K562 (cell line): ENCODE results near the gene TRIOBP. TPM values are rescaled to one million over a fixed set of nuclear protein-coding genes. Genes with fewer than 3 reads are reported as not detected.

ENCODE experiments used
- ATAC-seq: fragments of 200-7000 bp; cut with Tn5 transposase; 3 replicates; pipeline ENCODE4 v1.9.1; 2020; ENCODE audit warnings: moderate library complexity
- BruUV-seq: library from RNA; stranded (reverse); fragments of 400-500 nt; replicated peaks from 2 replicates; lab custom pipeline; 2021; lab: Mats Ljungman, UMichigan
- CTCF ChIA-PET: fragments of 300-600 bp; formaldehyde crosslinking; extraction: SDS; loops from one replicate; lab custom pipeline; 2021; ENCODE audit warnings: low intra/inter-chr PET ratio; lab: Yijun Ruan, JAX
- POLR2A ChIA-PET: fragments of 300-600, 350-650 bp; sonication (Branson Sonifier 250); formaldehyde crosslinking; extraction: SDS; loops from one replicate; lab custom pipeline; 2021; ENCODE audit warnings: antibody characterized with exemption, inconsistent platforms; lab: Yijun Ruan, JAX
- DNase-seq, 4 experiments: peaks; one replicate each; pipeline versions ENCODE4 v3.0.0 to v3.0.0-alpha.2; 2011 to 2018; ENCODE audit warnings: low spot score in 3 of 4, mixed read lengths in 3 of 4; ENCODE audit errors: extremely low read depth in 1 of 4
- FAIRE-seq: peaks from 2 replicates; lab custom pipeline; 2011; peaks lifted over from hg19 to GRCh38; lab: Jason Lieb, UNC
- H2AFZ ChIP-seq: 2 replicates; pipeline ENCODE4 v1.6.0; 2011; ENCODE audit warnings: low read depth, low read length, control low read depth, inconsistent platforms
- H3K27ac ChIP-seq: fragments of 200-600 bp; 3 replicates; pipeline ENCODE4 v1.8.0; 2011; ENCODE audit warnings: low read depth, mild to moderate bottlenecking, control low read depth, inconsistent platforms, low read length, moderate library complexity, mixed read lengths; ENCODE audit errors: extremely low read depth
- H3K27me3 ChIP-seq, 2 experiments: fragments of 300-600 bp in 1 of 2; 2 replicates in 1 of 2; 3 replicates in 1 of 2; pipeline versions ENCODE4 v1.6.0 to v1.8.0; 2011; ENCODE audit warnings: inconsistent platforms in 2 of 2, low read length in 2 of 2, mild to moderate bottlenecking in 1 of 2, mixed read lengths in 1 of 2, moderate library complexity in 1 of 2; ENCODE audit not compliant: control insufficient read depth in 2 of 2, insufficient read depth in 2 of 2
- H3K36me3 ChIP-seq: fragments of 300-600 bp; 3 replicates; pipeline ENCODE4 v1.8.0; 2011; ENCODE audit warnings: mild to moderate bottlenecking, low read length, inconsistent platforms; ENCODE audit not compliant: control insufficient read depth, insufficient read depth
- H3K4me1 ChIP-seq, 2 experiments: fragments of 200-600 bp in 1 of 2; replicated peaks in 1 of 2; 2 replicates in 1 of 2; 3 replicates in 1 of 2; pipeline versions ENCODE4 v1.5.1 to v1.8.0; 2011; ENCODE audit warnings: inconsistent platforms in 2 of 2, low read length in 2 of 2, mild to moderate bottlenecking in 1 of 2, mixed read lengths in 1 of 2, moderate library complexity in 1 of 2; ENCODE audit not compliant: control insufficient read depth in 2 of 2, insufficient read depth in 2 of 2
- H3K4me2 ChIP-seq: 2 replicates; pipeline ENCODE4 v1.6.1; 2011; ENCODE audit warnings: low read length, control low read depth, inconsistent platforms, mixed read lengths; ENCODE audit not compliant: insufficient read depth
- H3K4me3 ChIP-seq: fragments of 200-600 bp; sonication (generic), shearing (Covaris generic); 2 replicates; pipeline ENCODE4 v1.5.1; 2016; ENCODE audit warnings: control low read depth, inconsistent platforms
- H3K79me2 ChIP-seq: fragments of 200-600 bp; 3 replicates; pipeline ENCODE4 v1.8.0; 2011; ENCODE audit warnings: low read length, inconsistent platforms; ENCODE audit not compliant: control insufficient read depth, insufficient read depth
- H3K9ac ChIP-seq, 2 experiments: 2 replicates each; pipeline versions ENCODE4 v1.6.0 to v1.6.1; 2011; ENCODE audit warnings: low read depth in 2 of 2, low read length in 2 of 2, control low read depth in 1 of 2, inconsistent platforms in 1 of 2, mild to moderate bottlenecking in 1 of 2, mixed read lengths in 1 of 2; ENCODE audit not compliant: insufficient read depth in 1 of 2
- H3K9me1 ChIP-seq: one replicate; pipeline ENCODE4 v1.6.0; 2011; ENCODE audit warnings: inconsistent platforms, mild to moderate bottlenecking, low read length, moderate library complexity; ENCODE audit not compliant: control insufficient read depth, insufficient read depth
- H3K9me3 ChIP-seq: replicated peaks from 2 replicates; pipeline ENCODE4 v1.5.1; 2011; ENCODE audit warnings: low read depth, low read length, inconsistent platforms; ENCODE audit not compliant: control insufficient read depth, insufficient read depth
- H4K20me1 ChIP-seq: replicated peaks from 2 replicates; pipeline ENCODE4 v1.6.1; 2011; ENCODE audit warnings: low read length, inconsistent platforms, mixed read lengths; ENCODE audit not compliant: control insufficient read depth, insufficient read depth
- BCOR ChIP-seq: fragments of 450-650 bp; IDR thresholded peaks from 2 replicates; pipeline ENCODE4 v1.6.1; 2016
- DACH1 ChIP-seq: fragments of 450-650 bp; IDR thresholded peaks from 2 replicates; pipeline ENCODE4 v1.6.1; 2018; ENCODE audit not compliant: partially characterized antibody
- GABPA ChIP-seq: fragments of 200-800 bp; sonication (Bioruptor generic); conservative IDR thresholded peaks from 2 replicates; pipeline ENCODE4 v1.6.1; 2016; ENCODE audit warnings: low read depth, missing genetic modification characterization, missing compliant biosample characterization
- HNRNPH1 ChIP-seq: fragments of 200-400 bp; formaldehyde crosslinking; optimal IDR thresholded peaks from 2 replicates; pipeline ENCODE3; 2017; ENCODE audit warnings: low read depth, mild to moderate bottlenecking, low read length, moderate library complexity
- IFI16 ChIP-seq: fragments of 250-450 bp; sonication (Bioruptor Pico); IDR thresholded peaks from 2 replicates; pipeline ENCODE4 v2.1.2; 2022; ENCODE audit warnings: mild to moderate bottlenecking, inconsistent platforms
- KDM1A ChIP-seq, 2 experiments: fragments of 450-650 bp; IDR thresholded peaks; 2 replicates each; pipeline ENCODE4 v1.6.1; 2016; ENCODE audit warnings: mild to moderate bottlenecking in 2 of 2
- MAFG ChIP-seq: fragments of 450-650 bp; conservative IDR thresholded peaks from 2 replicates; pipeline ENCODE4 v1.6.1; 2016; ENCODE audit warnings: missing genetic modification characterization, missing compliant biosample characterization
- MAX ChIP-seq: sonication (generic); formaldehyde crosslinking; IDR thresholded peaks from 2 replicates; pipeline ENCODE4 v1.9.0; 2022; ENCODE audit warnings: mild to moderate bottlenecking, missing genetic modification reagents
- MTF1 ChIP-seq: fragments of 250-450 bp; sonication (Bioruptor Pico); IDR thresholded peaks from 2 replicates; pipeline ENCODE4 v1.9.0; 2021; ENCODE audit warnings: moderate library complexity, mild to moderate bottlenecking, inconsistent platforms, borderline replicate concordance
- PHF20 ChIP-seq: fragments of 450-650 bp; IDR thresholded peaks from 2 replicates; pipeline ENCODE4 v1.6.1; 2018; ENCODE audit not compliant: partially characterized antibody
- POLR2A ChIP-seq: fragments of 450-650 bp; conservative IDR thresholded peaks from 2 replicates; pipeline ENCODE4 v1.6.1; 2016
- POLR2G ChIP-seq: fragments of 200-400 bp; formaldehyde crosslinking; IDR thresholded peaks from 2 replicates; pipeline ENCODE4 v1.6.1; 2017; ENCODE audit warnings: low read depth, mild to moderate bottlenecking, antibody characterized with exemption, low read length, moderate library complexity
- RBM25 ChIP-seq: fragments of 200-400 bp; formaldehyde crosslinking; IDR thresholded peaks from 2 replicates; pipeline ENCODE4 v1.6.1; 2018; ENCODE audit warnings: low read length, low read depth, moderate library complexity; ENCODE audit not compliant: severe bottlenecking
- SAFB2 ChIP-seq: fragments of 200-400 bp; formaldehyde crosslinking; IDR thresholded peaks from 2 replicates; pipeline ENCODE4 v1.6.1; 2018; ENCODE audit warnings: borderline replicate concordance, low read length, low read depth, moderate library complexity; ENCODE audit not compliant: severe bottlenecking
- STAT5A ChIP-seq: IDR thresholded peaks from 2 replicates; pipeline ENCODE4 v1.6.1; 2012; ENCODE audit warnings: low read length, inconsistent platforms, borderline replicate concordance
- TARDBP ChIP-seq: fragments of 450-650 bp; IDR thresholded peaks from 2 replicates; pipeline ENCODE4 v1.6.1; 2016
- ZFP36 ChIP-seq: fragments of 150-350 bp; IDR thresholded peaks from 2 replicates; pipeline ENCODE4 v1.6.1; 2018; ENCODE audit warnings: low read length, low read depth; ENCODE audit not compliant: partially characterized antibody
- ZFP91 ChIP-seq: sonication (generic); formaldehyde crosslinking; IDR thresholded peaks from 2 replicates; pipeline ENCODE4 v1.8.0; 2022; ENCODE audit warnings: mild to moderate bottlenecking, missing genetic modification reagents
- ZNF197 ChIP-seq: fragments of 200-800 bp; sonication (Bioruptor generic); IDR thresholded peaks from 2 replicates; pipeline ENCODE4 v1.6.1; 2016; ENCODE audit warnings: low read depth, missing genetic modification characterization, missing compliant biosample characterization
- ZNF311 ChIP-seq: fragments of 250-450 bp; sonication (Bioruptor Pico); IDR thresholded peaks from 2 replicates; pipeline ENCODE4 v1.4.0; 2020; ENCODE audit warnings: mild to moderate bottlenecking, moderate library complexity
- ZNF655 ChIP-seq: fragments of 250-450 bp; sonication (Bioruptor Pico); IDR thresholded peaks from 2 replicates; pipeline ENCODE4 v1.5.0; 2021
- WGBS: fragments of 100-300 bp; shearing (Covaris generic); methylation state at CpG from one replicate; pipeline ENCODE4 v1.1.6; 2016; ENCODE audit warnings: low coverage, mixed read lengths; ENCODE audit not compliant: insufficient coverage; ENCODE audit errors: missing lambda C conversion rate; 5-methylcytosine and 5-hydroxymethylcytosine counted together
- in situ Hi-C: fragments of 300-500 bp; cut with MboI; formaldehyde crosslinking; loops from 4 replicates; pipeline ENCODE4 v1.15.0; 2018; ENCODE audit warnings: inconsistent platforms, mixed read lengths
- intact Hi-C: fragments of 100-400 bp; cut with micrococcal nuclease; formaldehyde crosslinking; loops from 2 replicates; pipeline ENCODE4 v1.14.2; 2022
- polyA plus RNA-seq, 8 experiments: library from polyadenylated mRNA; depleted of rRNA in 4 of 8; stranded (reverse) in 5 of 8; unstranded in 3 of 8; fragments of >200 nt; fragmentation: Nextera tagmentation in 2 of 8; fragmentation: Illumina TruSeq in 1 of 8; extraction: Ambion mirVana in 2 of 8; extraction: Trizol in 1 of 8; gene quantifications; 2 replicates each; pipeline versions ENCODE4 v1.2.1 to v1.2.3, GENCODE V29; 2011 to 2014; ENCODE audit warnings: inconsistent platforms in 1 of 8, missing spikeins in 1 of 8
- total RNA-seq, 7 experiments: library from RNA; depleted of rRNA in 6 of 7; stranded (reverse); fragments of >200 nt in 6 of 7; fragmentation: Illumina TruSeq in 2 of 7; extraction: Trizol in 2 of 7; gene quantifications; 2 replicates each; pipeline versions ENCODE4 v1.2.1 to v1.2.3, GENCODE V29; 2011 to 2021; ENCODE audit warnings: low replicate concordance in 1 of 7

TRIOBP gene
- total and polyA plus RNA-seq, 9 of the 15 experiments (the other 6 are each of a cell fraction or from before 2014, with no cell fraction given) = 0.24 to 13.8 (median 5.5) TPM

- no TSS peak for BruUV-seq
- peaks cover 60% of the 10 kb centered on the region; the same call in 2 of the 3 replicates for H3K36me3 ChIP-seq
- H3K27me3 ChIP-seq = no peaks in the 10 kb centered on the region
- ATAC-seq = no peak
- intact Hi-C loops = no loop called here
- H3K4me1 ChIP-seq = peaks cover 18 to 27% of the 10 kb centered on the region in 2 experiments
- DNase-seq = peak in 1 of 4 experiments; percentile 3
- no peak overlapping the region for H3K27ac ChIP-seq
- WGBS = 91% methylated on average over 15 of the region's 16 CpGs
- H3K9ac ChIP-seq = no peak overlapping the region; a peak in 1 of 4 replicates
- in situ Hi-C loops = no loop called here
- ChIA-PET CTCF (no interaction called here), POLR2A (no interaction called here)
- no peak overlapping the region for H3K4me3 ChIP-seq
- H3K4me2 ChIP-seq = no peak overlapping the region
- no peak for FAIRE-seq
- no peaks in the 10 kb centered on the region for H3K9me3 ChIP-seq
- H4K20me1 ChIP-seq = peaks cover 17% of the 10 kb centered on the region
- H2AFZ ChIP-seq = no peak overlapping the region
- H3K9me1 ChIP-seq = peaks cover 4% of the 10 kb centered on the region
- H3K79me2 ChIP-seq = peaks cover 59% of the 10 kb centered on the region
- TF ChIP-seq MTF1 (CRISPR knock-in tag) (no peak), PHF20 (no peak), RBM25 (peak; percentile 83), MAX (CRISPR knock-in tag) (no peak), SAFB2 (no peak), HNRNPH1 (no peak), BCOR (peak; percentile 70), STAT5A (no peak), MAFG (tag) (no peak), POLR2G (no peak), ZNF655 (CRISPR knock-in tag) (no peak), ZFP91 (CRISPR knock-in tag) (no peak), TARDBP (no peak), KDM1A (IDR thresholded peaks at IDR 0.05) (peak in 1 of 2 experiments; percentile 28; a peak in 1 of 4 replicates), ZFP36 (no peak), POLR2A (no peak), GABPA (no peak), DACH1 (no peak), ZNF311 (CRISPR knock-in tag) (no peak), IFI16 (CRISPR knock-in tag) (no peak), ZNF197 (CRISPR knock-in tag) (no peak)
Measured at GRCh38 chr22:37664249-37665101, 32.4 kb upstream of the TRIOBP start.
